ENCODE results near the gene NPAS4. TPM values are rescaled to one million over a fixed set of nuclear protein-coding genes. Genes with fewer than 3 reads are reported as not detected.
A peak's percentile ranks its signal among the peaks of the same experiment; 100 is the strongest.

NPAS4 gene
- total RNA-seq, 1 experiment from 2014 or later, result 1.6 TPM

GRCh38 chr11:66421492-66422205 is 814 bp downstream of the NPAS4 start:
- no peak overlapping the region for H3K9ac ChIP-seq (ENCODE audit: extremely low read depth, insufficient read length, low read length)
- WGBS (ENCODE audit: extremely low coverage, insufficient read length, low lambda C conversion rate), result no CpG with 5 or more reads among the region's 38 CpGs
- H3K4me3 Mint-ChIP-seq, result peak overlapping the region; percentile 60 to 79

More at GRCh38 chr11:66421492-66422205, 814 bp downstream of the NPAS4 start:
- Mint-ChIP-seq H3K27ac (no peak overlapping the region), H3K9me3 (no peaks in the 10 kb centered on the region; a peak in 1 of 5 replicates), H3K36me3 (ENCODE audit: insufficient read depth in 1 of 3, low read depth in 3 of 3) (peaks cover 4 to 7% (median 6%) of the 10 kb centered on the region in 3 experiments; a peak in 5 of 7 replicates), H3K27me3 (ENCODE audit: low read depth) (peaks cover 36% of the 10 kb centered on the region), H3K4me1 (peaks cover 36 to 39% of the 10 kb centered on the region in 2 experiments)
- Histone ChIP-seq H3K4ac (ENCODE audit: low read depth, low read length) (no peak overlapping the region), H3K79me1 (ENCODE audit: insufficient read depth, low read depth, low read length, poor library complexity, severe bottlenecking) (no peaks in the 10 kb centered on the region), H3K27ac (ENCODE audit: insufficient read length, low read depth, low read length) (no peak overlapping the region), H3K4me1 (ENCODE audit: insufficient read depth, low read length) (peaks cover 10% of the 10 kb centered on the region; the same call in 1 of the 2 replicates), H4K20me1 (ENCODE audit: control insufficient read depth, insufficient read depth, insufficient read length) (no peaks in the 10 kb centered on the region), H3K23ac (ENCODE audit: insufficient read length, low read depth, low read length) (no peak overlapping the region), H3K23me2 (ENCODE audit: insufficient read length, low read depth, low read length, poor library complexity, severe bottlenecking) (peaks cover 18% of the 10 kb centered on the region), H2BK15ac (ENCODE audit: low read depth, low read length) (no peak overlapping the region), H3K14ac (ENCODE audit: insufficient read depth, low read length) (no peak overlapping the region), H3K79me2 (ENCODE audit: insufficient read depth, low read length) (no peaks in the 10 kb centered on the region), H3K18ac (ENCODE audit: insufficient read length, low read depth, low read length) (no peak overlapping the region), H2BK120ac (ENCODE audit: low read depth, low read length, poor library complexity, severe bottlenecking) (no peak overlapping the region), H3K56ac (ENCODE audit: insufficient read length, low read depth, low read length) (no peak overlapping the region), H3K9me3 (ENCODE audit: control insufficient read depth, low read depth, low read length) (no peaks in the 10 kb centered on the region), H2BK12ac (ENCODE audit: insufficient read length, low read depth, low read length) (no peak overlapping the region), H4K5ac (ENCODE audit: insufficient read length, low read depth, low read length) (no peak overlapping the region), H4K8ac (replicated peaks; ENCODE audit: insufficient read length, low read depth, low read length) (no peak overlapping the region), H2BK5ac (ENCODE audit: insufficient read length, low read length) (no peak overlapping the region), H3T11ph (ENCODE audit: low read length) (no peak overlapping the region), H3K4me2 (ENCODE audit: insufficient read depth, insufficient read length, low read length) (peak overlapping the region; percentile 86), H2AFZ (ENCODE audit: low read length) (no peak overlapping the region), H2BK20ac (ENCODE audit: low read depth, low read length, poor library complexity, severe bottlenecking) (no peak overlapping the region), H4K91ac (ENCODE audit: insufficient read length, low read depth, low read length) (no peak overlapping the region), H2AK5ac (ENCODE audit: insufficient read length, low read length) (no peak overlapping the region), H3K27me3 (ENCODE audit: insufficient read depth, low read length) (peaks cover 19% of the 10 kb centered on the region; the same call in 1 of the 2 replicates)
- peak; percentile 93 for DNase-seq
- TF ChIP-seq, protein P1, sequence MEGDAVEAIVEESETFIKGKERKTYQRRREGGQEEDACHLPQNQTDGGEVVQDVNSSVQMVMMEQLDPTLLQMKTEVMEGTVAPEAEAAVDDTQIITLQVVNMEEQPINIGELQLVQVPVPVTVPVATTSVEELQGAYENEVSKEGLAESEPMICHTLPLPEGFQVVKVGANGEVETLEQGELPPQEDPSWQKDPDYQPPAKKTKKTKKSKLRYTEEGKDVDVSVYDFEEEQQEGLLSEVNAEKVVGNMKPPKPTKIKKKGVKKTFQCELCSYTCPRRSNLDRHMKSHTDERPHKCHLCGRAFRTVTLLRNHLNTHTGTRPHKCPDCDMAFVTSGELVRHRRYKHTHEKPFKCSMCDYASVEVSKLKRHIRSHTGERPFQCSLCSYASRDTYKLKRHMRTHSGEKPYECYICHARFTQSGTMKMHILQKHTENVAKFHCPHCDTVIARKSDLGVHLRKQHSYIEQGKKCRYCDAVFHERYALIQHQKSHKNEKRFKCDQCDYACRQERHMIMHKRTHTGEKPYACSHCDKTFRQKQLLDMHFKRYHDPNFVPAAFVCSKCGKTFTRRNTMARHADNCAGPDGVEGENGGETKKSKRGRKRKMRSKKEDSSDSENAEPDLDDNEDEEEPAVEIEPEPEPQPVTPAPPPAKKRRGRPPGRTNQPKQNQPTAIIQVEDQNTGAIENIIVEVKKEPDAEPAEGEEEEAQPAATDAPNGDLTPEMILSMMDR (conservative IDR thresholded peaks at IDR 0.05), result no peak
